ENCODE measurements around the gene NACAD.

- TF ChIP-seq CTCF (IDR thresholded peaks at IDR 0.05) (peak; percentile 68 to 90 (median 83)), POLR2A (IDR thresholded peaks at IDR 0.05) (no peak)
These were observed 47.6 kb upstream of the NACAD start for GRCh38 chr7:45136106-45137060.
